Cardiac muscle cell (in vitro differentiated cells and primary cell): ENCODE data around the gene ARHGEF9. TPM values are rescaled to one million over a fixed set of nuclear protein-coding genes. Genes with fewer than 3 reads are reported as not detected.
A peak's percentile ranks its signal among the peaks of the same experiment; 100 is the strongest.
"Not testable (repeated sequence)": the region's sequence is repeated elsewhere in the genome, so short reads cannot be mapped to it uniquely, and the experiment has no call there.

Experiments used
- DNase-seq, 2 donors: peaks; one replicate each; pipeline versions ENCODE4 v3.0.0 to v3.0.0-alpha.2; 2010 to 2017; ENCODE audit warnings: low read depth in 1 of 2, low spot score in 1 of 2
- H3K27ac ChIP-seq: fragments of 200-600 bp; sonication (generic); 2 replicates; pipeline ENCODE4 v1.5.1; 2016
- H3K27me3 ChIP-seq: fragments of 200-600 bp; sonication (generic); 2 replicates; pipeline ENCODE4 v1.6.0; 2016; ENCODE audit warnings: control low read depth
- H3K36me3 ChIP-seq: fragments of 200-600 bp; sonication (generic); 2 replicates; pipeline ENCODE4 v1.5.1; 2016; ENCODE audit warnings: control low read depth
- H3K4me1 ChIP-seq: fragments of 200-600 bp; sonication (generic); 2 replicates; pipeline ENCODE4 v1.8.1; 2017; ENCODE audit warnings: low read depth, mild to moderate bottlenecking, mixed run types
- H3K4me3 ChIP-seq: fragments of 200-600 bp; sonication (generic); 2 replicates; pipeline ENCODE4 v1.5.1; 2016; ENCODE audit warnings: mild to moderate bottlenecking
- H3K9me3 ChIP-seq: fragments of 200-600 bp; sonication (generic); 2 replicates; pipeline ENCODE4 v1.5.1; 2017; ENCODE audit warnings: low read depth, mild to moderate bottlenecking, control low read depth
- CTCF ChIP-seq: IDR thresholded peaks from 2 replicates; pipeline ENCODE4 v1.5.1; 2012; ENCODE audit warnings: low read depth, mild to moderate bottlenecking, low read length
- polyA plus RNA-seq: library from polyadenylated mRNA; unstranded; fragments of >200 nt; fragmentation: Nextera tagmentation; extraction: Ambion mirVana; gene quantifications from 2 replicates; pipeline ENCODE4 v1.2.1, GENCODE V29; 2016
- total RNA-seq: library from RNA; depleted of rRNA; stranded (reverse); fragments of >200 nt; gene quantifications from 2 replicates; pipeline ENCODE4 v1.2.3, GENCODE V29; 2016

The ARHGEF9 gene
- total and polyA plus RNA-seq, 2 experiments from 2014 or later: 27.2 to 54.2 TPM

- no peak for DNase-seq
- no peak overlapping the region for H3K27ac ChIP-seq
- no peaks in the 10 kb centered on the region for H3K4me1 ChIP-seq
- H3K4me3 ChIP-seq: no peak overlapping the region
- no peaks in the 10 kb centered on the region for H3K9me3 ChIP-seq
- H3K36me3 ChIP-seq: no peaks in the 10 kb centered on the region
- no peak for TF ChIP-seq CTCF
- no peaks in the 10 kb centered on the region for H3K27me3 ChIP-seq
These were observed 24.2 kb upstream of the ARHGEF9 start for GRCh38 chrX:63809173-63809572.

- not testable (repeated sequence) for DNase-seq, H3K27ac ChIP-seq, H3K9me3 ChIP-seq, H3K4me1 ChIP-seq, H3K27me3 ChIP-seq, H3K4me3 ChIP-seq, H3K36me3 ChIP-seq
These were observed 10.4 kb upstream of the ARHGEF9 start for GRCh38 chrX:63795406-63795805.

GRCh38 chrX:63785708-63786040 lies 660 bp upstream of the ARHGEF9 start:
- no peaks in the 10 kb centered on the region for H3K4me1 ChIP-seq
- peak overlapping the region; percentile 41 for H3K4me3 ChIP-seq
- TF ChIP-seq CTCF: no peak
- no peak for DNase-seq
- no peaks in the 10 kb centered on the region for H3K27me3 ChIP-seq
- H3K27ac ChIP-seq: peak overlapping the region; percentile 84
- H3K9me3 ChIP-seq: no peaks in the 10 kb centered on the region
- no peaks in the 10 kb centered on the region for H3K36me3 ChIP-seq

- peak overlapping the region; percentile 84 for H3K27ac ChIP-seq
- no peaks in the 10 kb centered on the region for H3K36me3 ChIP-seq
- DNase-seq: no peak
- peak overlapping the region; percentile 41 for H3K4me3 ChIP-seq
- no peaks in the 10 kb centered on the region for H3K4me1 ChIP-seq
- H3K9me3 ChIP-seq: no peaks in the 10 kb centered on the region
- TF ChIP-seq CTCF: no peak
- no peaks in the 10 kb centered on the region for H3K27me3 ChIP-seq
These were observed 590 bp downstream of the ARHGEF9 start for GRCh38 chrX:63784346-63784901.

GRCh38 chrX:63782515-63782914 lies 2.5 kb downstream of the ARHGEF9 start:
- Histone ChIP-seq H3K9me3 (no peaks in the 10 kb centered on the region), H3K4me3 (no peak overlapping the region), H3K4me1 (no peaks in the 10 kb centered on the region), H3K36me3 (no peaks in the 10 kb centered on the region), H3K27ac (no peak overlapping the region), H3K27me3 (no peaks in the 10 kb centered on the region)
- DNase-seq: no peak
- TF ChIP-seq CTCF: no peak

- H3K9me3 ChIP-seq: no peaks in the 10 kb centered on the region
- no peak overlapping the region for H3K4me3 ChIP-seq
- no peak for DNase-seq
- no peaks in the 10 kb centered on the region for H3K27me3 ChIP-seq
- no peaks in the 10 kb centered on the region for H3K36me3 ChIP-seq
- no peaks in the 10 kb centered on the region for H3K4me1 ChIP-seq
- no peak for TF ChIP-seq CTCF
- no peak overlapping the region for H3K27ac ChIP-seq
These were observed 16.3 kb downstream of the ARHGEF9 start for GRCh38 chrX:63768760-63769159.
